Measurements from ENCODE around the gene IGSF21.

The IGSF21 gene

DNA sequence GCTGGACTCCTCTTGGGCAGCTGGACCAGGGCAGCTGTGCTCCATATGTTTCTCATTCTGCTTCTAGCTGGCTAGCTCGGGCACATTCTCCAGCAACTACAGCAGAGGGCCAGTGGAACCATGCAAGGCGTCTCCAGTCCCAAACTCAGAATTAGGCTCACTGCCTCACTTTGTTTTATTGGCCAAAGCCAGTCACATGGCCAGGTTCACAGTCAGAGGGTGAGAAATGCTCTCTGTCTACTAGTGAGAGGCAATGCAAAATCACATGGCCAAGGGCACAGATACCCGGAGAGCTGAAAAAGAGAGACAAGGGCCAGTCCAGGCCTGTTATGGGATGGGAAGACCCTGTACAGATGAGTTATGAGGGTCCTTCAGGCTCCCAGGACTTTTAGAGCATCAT is 294.3 kb downstream of the IGSF21 start:
- TF ChIP-seq, protein P1, sequence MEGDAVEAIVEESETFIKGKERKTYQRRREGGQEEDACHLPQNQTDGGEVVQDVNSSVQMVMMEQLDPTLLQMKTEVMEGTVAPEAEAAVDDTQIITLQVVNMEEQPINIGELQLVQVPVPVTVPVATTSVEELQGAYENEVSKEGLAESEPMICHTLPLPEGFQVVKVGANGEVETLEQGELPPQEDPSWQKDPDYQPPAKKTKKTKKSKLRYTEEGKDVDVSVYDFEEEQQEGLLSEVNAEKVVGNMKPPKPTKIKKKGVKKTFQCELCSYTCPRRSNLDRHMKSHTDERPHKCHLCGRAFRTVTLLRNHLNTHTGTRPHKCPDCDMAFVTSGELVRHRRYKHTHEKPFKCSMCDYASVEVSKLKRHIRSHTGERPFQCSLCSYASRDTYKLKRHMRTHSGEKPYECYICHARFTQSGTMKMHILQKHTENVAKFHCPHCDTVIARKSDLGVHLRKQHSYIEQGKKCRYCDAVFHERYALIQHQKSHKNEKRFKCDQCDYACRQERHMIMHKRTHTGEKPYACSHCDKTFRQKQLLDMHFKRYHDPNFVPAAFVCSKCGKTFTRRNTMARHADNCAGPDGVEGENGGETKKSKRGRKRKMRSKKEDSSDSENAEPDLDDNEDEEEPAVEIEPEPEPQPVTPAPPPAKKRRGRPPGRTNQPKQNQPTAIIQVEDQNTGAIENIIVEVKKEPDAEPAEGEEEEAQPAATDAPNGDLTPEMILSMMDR (IDR thresholded peaks at IDR 0.05) = no peak
- no peaks in the 10 kb centered on the region for H3K9me3 Mint-ChIP-seq
- H3K36me3 Mint-ChIP-seq (ENCODE audit: low read depth) = no peaks in the 10 kb centered on the region
- peaks cover 17% of the 10 kb centered on the region for H3K27me3 Mint-ChIP-seq (ENCODE audit: low read depth, poor library complexity)
- H3K4me3 Mint-ChIP-seq = no peak overlapping the region
- peaks cover 34% of the 10 kb centered on the region for H3K4me1 Mint-ChIP-seq
- H3K27ac Mint-ChIP-seq = no peak overlapping the region
- no peak for DNase-seq

- Mint-ChIP-seq H3K27me3 (ENCODE audit: low read depth, poor library complexity) (peaks cover 23% of the 10 kb centered on the region), H3K9me3 (no peaks in the 10 kb centered on the region), H3K4me1 (peaks cover 27% of the 10 kb centered on the region), H3K4me3 (no peak overlapping the region), H3K27ac (no peak overlapping the region), H3K36me3 (ENCODE audit: low read depth) (no peaks in the 10 kb centered on the region)
- no peak for DNase-seq
- TF ChIP-seq, protein P1 (IDR thresholded peaks at IDR 0.05) = no peak
Observed at GRCh38 chr1:18404460-18404859, 296.9 kb downstream of the IGSF21 start.

DNA sequence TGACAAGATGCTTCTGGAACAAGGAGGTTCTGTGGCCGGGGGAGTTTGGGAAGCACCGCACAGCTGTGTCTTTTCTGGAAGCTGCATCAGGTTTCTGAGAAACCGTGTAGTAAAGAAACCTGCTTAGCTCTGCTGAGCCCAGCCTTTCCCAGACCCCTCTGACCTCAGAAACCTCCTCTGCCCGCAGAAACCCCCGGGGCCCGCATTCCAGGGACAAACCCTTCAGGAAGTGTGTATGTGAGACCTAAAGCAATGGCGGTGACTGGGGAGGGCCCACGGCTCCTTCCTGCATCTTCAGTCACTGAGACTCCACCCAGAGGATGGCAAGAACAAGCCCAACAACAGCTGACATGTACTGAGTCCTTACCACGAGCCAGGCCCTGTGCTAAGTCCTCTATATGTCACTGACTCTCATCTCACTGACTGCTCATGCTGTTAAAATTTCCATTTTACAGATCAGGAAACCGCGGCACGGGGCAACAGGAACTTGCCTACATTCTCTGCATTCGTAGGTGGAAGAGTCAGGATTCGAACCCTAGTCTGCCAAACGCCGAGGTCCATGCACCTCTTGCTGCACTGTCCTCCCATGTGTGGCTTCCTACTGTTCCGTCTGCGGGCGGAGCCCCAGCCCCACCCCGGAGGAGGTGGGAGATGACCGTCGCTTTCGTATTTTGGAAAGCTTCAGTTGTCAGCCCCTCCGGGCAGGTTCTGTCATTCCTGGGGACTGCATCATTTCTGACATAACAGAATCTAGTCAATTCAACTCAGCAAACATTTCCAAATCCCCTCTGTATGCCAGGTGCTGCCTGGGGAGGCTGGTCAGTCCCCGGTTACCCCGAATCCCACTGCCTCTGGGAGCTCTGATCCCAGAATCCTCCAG is 299.8 kb downstream of the IGSF21 start:
- Mint-ChIP-seq H3K36me3 (ENCODE audit: low read depth) (no peaks in the 10 kb centered on the region), H3K27me3 (ENCODE audit: low read depth, poor library complexity) (peaks cover 18% of the 10 kb centered on the region), H3K27ac (no peak overlapping the region), H3K4me3 (no peak overlapping the region), H3K4me1 (peaks cover 39% of the 10 kb centered on the region), H3K9me3 (peaks cover 9% of the 10 kb centered on the region)
- peak; percentile 41 for DNase-seq
- TF ChIP-seq, protein P1 (IDR thresholded peaks at IDR 0.05) = no peak

DNA sequence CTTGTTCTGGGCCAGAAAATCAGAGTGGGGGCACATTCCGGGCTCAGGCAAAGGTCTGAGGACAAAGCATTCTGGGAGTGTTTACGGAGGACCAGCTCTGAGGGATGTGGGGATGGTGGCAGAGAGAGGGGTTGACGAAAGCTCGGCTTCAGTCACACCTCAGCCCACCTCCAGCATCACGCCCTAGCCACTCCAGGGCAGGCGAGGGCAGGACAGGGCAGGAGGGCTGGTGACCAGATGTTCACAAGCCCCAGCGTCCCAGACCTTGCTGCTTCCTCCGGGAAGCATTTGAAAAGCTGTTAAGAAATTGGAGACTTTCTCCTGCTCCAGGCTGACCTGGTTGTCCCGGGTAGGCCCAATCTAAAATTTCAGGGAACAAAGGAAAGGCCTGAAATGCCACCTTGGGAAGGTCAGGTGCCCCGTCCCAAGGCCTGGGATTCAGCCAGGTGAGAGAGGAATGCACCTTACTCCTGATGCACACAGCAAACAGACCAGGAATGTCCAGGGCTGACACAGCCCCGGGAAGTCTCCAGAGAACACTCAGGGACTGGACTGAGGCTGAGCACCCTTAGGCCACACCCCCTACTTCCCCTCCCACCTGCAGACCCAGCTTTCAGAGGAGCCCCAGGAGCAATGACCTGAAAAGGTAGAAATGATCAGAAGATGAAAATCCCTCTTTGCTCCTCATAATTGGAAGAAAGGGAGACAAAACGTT is 301.2 kb downstream of the IGSF21 start:
- no peaks in the 10 kb centered on the region for H3K36me3 Mint-ChIP-seq (ENCODE audit: low read depth)
- no peak for DNase-seq
- H3K9me3 Mint-ChIP-seq = peaks cover 9% of the 10 kb centered on the region
- peaks cover 39% of the 10 kb centered on the region for H3K4me1 Mint-ChIP-seq
- H3K4me3 Mint-ChIP-seq = no peak overlapping the region
- no peak overlapping the region for H3K27ac Mint-ChIP-seq
- peaks cover 14% of the 10 kb centered on the region for H3K27me3 Mint-ChIP-seq (ENCODE audit: low read depth, poor library complexity)
- TF ChIP-seq, protein P1 (IDR thresholded peaks at IDR 0.05) = no peak

- H3K4me1 Mint-ChIP-seq = peaks cover 43% of the 10 kb centered on the region
- H3K4me3 Mint-ChIP-seq = no peak overlapping the region
- peaks cover 9% of the 10 kb centered on the region for H3K9me3 Mint-ChIP-seq
- H3K27me3 Mint-ChIP-seq (ENCODE audit: low read depth, poor library complexity) = peaks cover 21% of the 10 kb centered on the region
- no peak for DNase-seq
- no peak overlapping the region for H3K27ac Mint-ChIP-seq
- TF ChIP-seq, protein P1 (IDR thresholded peaks at IDR 0.05) = no peak
- no peaks in the 10 kb centered on the region for H3K36me3 Mint-ChIP-seq (ENCODE audit: low read depth)
Observed at GRCh38 chr1:18409609-18410237, 302.1 kb downstream of the IGSF21 start.

All from nephron progenitor cell (in vitro differentiated cells).